Measurements from ENCODE around the gene SYNPO2.
"Not testable (repeated sequence)": the region's sequence is repeated elsewhere in the genome, so short reads cannot be mapped to it uniquely, and the experiment has no call there.

The SYNPO2 gene, protein sequence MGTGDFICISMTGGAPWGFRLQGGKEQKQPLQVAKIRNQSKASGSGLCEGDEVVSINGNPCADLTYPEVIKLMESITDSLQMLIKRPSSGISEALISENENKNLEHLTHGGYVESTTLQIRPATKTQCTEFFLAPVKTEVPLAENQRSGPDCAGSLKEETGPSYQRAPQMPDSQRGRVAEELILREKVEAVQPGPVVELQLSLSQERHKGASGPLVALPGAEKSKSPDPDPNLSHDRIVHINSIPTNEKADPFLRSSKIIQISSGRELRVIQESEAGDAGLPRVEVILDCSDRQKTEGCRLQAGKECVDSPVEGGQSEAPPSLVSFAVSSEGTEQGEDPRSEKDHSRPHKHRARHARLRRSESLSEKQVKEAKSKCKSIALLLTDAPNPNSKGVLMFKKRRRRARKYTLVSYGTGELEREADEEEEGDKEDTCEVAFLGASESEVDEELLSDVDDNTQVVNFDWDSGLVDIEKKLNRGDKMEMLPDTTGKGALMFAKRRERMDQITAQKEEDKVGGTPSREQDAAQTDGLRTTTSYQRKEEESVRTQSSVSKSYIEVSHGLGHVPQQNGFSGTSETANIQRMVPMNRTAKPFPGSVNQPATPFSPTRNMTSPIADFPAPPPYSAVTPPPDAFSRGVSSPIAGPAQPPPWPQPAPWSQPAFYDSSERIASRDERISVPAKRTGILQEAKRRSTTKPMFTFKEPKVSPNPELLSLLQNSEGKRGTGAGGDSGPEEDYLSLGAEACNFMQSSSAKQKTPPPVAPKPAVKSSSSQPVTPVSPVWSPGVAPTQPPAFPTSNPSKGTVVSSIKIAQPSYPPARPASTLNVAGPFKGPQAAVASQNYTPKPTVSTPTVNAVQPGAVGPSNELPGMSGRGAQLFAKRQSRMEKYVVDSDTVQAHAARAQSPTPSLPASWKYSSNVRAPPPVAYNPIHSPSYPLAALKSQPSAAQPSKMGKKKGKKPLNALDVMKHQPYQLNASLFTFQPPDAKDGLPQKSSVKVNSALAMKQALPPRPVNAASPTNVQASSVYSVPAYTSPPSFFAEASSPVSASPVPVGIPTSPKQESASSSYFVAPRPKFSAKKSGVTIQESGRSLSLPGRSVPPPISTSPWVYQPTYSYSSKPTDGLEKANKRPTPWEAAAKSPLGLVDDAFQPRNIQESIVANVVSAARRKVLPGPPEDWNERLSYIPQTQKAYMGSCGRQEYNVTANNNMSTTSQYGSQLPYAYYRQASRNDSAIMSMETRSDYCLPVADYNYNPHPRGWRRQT

GRCh38 chr4:118888666-118889311 is at the start of gene SYNPO2:
SYNPO2 (plus strand) TSS chr4:118888854; CDS start chr4:118889037, 183 bp downstream.
- DNase-seq = peak in 1 of 2 donors; percentile 16

DNA sequence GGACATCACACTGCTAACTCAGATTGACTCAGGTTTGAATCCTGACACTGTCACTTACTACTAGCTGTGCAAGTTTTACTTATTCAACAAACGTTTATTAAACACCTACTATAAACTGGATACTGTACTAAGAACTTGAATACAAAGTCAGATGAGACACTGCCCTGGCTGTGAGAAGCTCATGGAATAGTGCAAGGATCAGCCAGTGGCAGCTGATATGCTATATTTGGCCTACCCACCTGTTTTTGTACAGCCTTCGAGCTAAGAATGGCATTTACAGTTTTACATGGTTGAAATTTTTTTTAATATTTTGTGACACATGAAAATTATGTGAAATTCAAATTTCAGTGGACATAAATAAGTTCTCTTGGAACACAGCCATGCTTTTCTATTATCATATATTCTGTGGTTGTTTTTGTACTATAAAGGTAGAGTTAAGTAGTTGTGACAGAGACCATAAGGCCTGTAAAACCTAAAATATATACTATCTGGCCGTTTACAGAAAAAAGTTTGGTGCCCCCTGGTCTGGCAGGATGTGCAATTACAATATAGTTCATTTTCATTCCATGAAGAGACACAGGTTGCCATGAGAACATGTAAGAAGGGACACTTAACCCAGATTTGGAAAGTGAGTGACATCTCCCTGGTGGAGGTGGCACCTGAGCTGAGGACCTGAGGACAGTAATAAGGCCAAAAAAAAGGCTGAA is 49.3 kb upstream of the SYNPO2 start:
- no peak for DNase-seq

GRCh38 chr4:118842055-118842454 is 46.6 kb upstream of the SYNPO2 start:
- DNase-seq = no peak

- no peak for DNase-seq
Observed at GRCh38 chr4:118843237-118843636, 45.4 kb upstream of the SYNPO2 start.

DNA sequence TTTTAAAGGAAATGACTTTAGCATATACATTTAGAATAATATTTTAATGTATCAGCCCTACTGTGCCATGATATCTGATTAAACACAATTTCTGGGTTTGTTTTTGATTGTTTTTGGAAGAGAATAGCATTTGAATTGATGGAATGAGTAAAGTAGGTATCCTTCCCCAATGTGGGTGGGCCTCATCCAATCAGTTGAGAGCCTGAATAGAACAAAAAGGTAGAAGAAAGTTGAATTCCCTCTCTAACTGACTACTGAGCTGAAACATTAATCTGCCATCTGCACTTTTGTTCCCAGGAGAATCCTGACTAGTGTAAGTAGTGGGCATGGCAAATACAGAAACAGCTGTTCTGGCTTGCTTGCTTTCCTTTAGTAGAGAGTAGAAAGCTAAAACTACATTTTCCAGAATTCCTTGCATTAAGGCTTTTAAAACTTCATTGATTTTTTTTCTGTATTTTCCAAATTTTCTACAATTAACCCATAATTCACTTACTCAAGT is 43.1 kb upstream of the SYNPO2 start:
- no peak for DNase-seq

DNA sequence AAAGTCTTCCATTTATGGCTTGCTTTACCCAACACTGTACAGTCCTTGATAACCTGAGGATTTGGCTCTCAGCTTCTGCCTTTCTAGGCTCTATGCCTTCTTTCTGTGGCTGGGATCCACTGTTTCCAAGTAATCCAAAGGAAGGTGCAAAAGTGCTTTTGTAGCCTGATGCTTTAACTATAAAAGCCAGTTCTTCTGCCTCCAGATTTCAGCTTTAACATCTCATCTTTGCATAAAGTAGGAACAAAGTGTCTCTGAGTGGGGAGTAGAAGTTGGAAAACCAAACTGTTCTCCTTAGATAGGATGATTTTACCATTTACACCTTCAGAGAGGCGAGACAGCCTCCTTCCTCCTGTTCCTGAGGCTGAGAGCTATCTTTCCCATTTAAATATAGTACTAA is 41.7 kb upstream of the SYNPO2 start:
- DNase-seq = no peak

DNA sequence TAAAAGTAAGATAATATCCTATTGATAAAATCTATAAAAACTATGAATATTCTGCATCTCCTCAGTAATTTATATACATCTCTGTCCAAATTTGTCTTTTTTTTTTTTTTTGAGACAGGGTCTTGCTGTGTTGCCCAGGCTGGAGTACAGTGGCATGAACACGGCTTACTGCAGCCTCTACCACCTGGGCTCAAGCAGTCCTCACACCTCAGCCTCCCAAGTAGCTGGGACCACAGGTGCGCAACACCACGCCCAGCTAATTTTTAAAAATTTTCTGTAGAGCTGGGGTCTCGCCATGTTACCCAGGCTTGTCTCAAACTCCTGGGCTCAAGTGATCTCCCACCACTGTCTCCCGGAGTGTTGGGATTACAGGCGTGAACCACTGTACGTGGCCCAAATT is 40.4 kb upstream of the SYNPO2 start:
- DNase-seq = no peak

DNA sequence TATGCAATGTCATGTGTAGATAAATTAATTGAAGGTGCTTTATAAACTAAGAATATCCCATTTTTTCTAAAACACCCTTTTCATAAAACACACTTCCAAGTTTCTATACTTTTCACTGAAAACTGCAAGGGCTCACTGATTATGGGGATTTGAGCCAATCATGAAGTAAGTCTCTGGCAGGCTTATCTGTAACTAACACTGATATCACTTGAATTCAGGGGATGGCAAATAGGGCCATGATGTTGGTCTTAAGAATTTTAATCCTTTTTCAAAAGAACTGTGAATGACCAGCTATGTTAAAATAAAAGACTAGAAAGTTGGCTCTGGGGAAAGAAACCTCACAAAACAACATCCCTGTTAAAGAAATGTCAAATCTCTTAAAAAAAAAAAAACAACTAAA is 39.8 kb upstream of the SYNPO2 start:
- no peak for DNase-seq

DNA sequence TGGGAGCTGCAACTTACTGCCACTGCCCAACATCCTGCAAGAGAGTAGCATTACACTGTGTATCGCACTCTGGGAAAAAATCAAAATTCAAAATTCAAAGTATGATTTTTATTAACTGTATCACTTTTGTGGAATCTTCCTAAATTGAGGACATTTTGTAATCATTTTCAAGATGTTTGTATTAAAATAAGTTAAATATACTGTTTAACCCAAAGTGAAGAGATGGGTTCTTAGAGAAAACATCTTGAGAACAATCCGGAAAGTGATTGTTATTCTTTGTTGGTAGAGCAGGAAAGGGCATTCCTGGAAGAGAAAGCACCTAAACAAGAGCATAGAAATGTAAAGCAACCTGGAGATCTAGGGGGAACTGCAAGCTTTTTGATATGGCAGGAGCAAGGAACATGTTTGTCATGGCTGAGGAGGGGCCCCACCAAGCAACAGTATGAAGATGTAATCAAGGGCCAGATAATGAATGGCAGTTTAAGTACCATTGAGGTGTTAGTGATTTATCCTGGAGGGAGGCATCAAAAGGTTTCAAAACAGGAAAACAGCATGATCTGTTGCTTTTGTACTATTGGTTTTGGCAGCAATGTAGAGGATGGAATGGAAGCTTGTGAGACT is 38.7 kb upstream of the SYNPO2 start:
- DNase-seq = no peak

DNA sequence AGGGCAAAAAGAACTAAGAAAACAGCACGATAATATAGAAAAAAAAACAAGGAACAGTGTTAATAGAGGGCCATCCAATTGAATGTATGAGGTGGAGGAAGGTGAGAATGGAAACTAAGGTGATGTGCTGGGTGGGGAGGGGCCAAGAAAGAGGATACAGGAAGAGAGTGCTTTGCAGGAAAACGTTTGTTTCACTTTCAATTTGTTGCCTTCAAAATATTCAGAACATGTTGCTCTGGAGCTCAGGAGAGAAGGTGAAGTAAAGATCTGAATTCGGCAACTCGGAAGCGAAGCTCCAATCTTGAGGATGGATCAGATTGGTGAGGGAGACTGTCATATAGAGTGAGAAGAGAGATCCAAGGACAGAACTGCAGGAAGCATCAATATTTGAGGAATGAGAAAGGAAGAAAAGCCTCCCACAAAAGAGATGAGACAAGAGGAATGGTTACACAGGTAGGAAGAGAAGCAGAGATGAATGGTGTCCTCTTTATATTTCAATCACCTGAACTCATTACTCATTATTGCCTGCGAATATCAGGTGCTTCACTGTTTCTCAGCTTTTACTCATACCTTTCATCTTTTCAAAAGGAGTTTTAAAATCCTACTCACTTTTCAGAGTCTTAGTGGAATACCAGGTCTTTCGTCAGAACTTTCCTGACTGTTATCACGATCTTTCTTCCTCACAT is 38.0 kb upstream of the SYNPO2 start:
- peak; percentile 56 to 82 for DNase-seq

- no peak for DNase-seq
Observed at GRCh38 chr4:118857760-118858159, 30.9 kb upstream of the SYNPO2 start.

DNA sequence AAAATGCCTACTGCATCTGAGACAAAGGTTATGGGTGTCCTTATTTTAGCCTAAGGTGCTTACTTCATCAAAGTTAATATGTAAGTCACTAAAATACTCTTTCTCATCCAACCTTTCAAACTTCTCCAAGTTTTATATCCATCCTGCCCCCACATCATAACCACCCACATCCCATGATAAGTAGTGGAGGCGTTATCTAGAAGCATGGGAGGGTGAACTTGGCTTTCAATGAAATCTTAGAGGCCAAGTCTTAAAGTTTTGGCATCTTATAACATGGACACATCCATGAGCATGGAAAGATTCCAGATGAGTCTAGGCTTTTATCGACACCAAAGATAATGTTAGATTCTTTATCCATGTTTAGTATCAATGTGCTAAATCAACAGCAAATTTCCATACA is 29.9 kb upstream of the SYNPO2 start:
- DNase-seq = no peak

GRCh38 chr4:118865091-118865708 is 23.5 kb upstream of the SYNPO2 start:
- peak in 1 of 2 donors; percentile 42 for DNase-seq

- no peak for DNase-seq
Observed at GRCh38 chr4:118866442-118866841, 22.2 kb upstream of the SYNPO2 start.

- DNase-seq = no peak
Observed at GRCh38 chr4:118867311-118868067, 21.2 kb upstream of the SYNPO2 start.

GRCh38 chr4:118869808-118870342 is 18.8 kb upstream of the SYNPO2 start:
- DNase-seq = no peak

- DNase-seq = no peak
Observed at GRCh38 chr4:118872181-118872580, 16.5 kb upstream of the SYNPO2 start.

DNA sequence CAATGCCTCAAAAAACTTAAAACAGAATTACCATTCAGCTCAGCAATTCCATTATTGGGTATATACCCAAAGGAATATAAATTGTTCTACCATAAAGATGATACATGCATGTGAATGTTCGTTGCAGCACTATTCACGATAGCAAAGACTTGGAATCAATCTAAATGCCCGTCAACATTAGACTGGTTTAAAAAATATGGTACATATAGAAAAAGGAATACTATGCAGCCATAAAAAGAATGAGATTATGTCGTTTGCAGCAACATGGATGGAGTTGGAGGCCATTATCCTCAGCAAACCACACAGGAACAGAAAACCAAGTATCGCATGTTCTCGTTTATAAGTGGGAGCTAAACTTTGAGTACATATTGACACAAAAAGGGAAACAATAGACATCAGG is 10.9 kb upstream of the SYNPO2 start:
- no peak for DNase-seq

DNA sequence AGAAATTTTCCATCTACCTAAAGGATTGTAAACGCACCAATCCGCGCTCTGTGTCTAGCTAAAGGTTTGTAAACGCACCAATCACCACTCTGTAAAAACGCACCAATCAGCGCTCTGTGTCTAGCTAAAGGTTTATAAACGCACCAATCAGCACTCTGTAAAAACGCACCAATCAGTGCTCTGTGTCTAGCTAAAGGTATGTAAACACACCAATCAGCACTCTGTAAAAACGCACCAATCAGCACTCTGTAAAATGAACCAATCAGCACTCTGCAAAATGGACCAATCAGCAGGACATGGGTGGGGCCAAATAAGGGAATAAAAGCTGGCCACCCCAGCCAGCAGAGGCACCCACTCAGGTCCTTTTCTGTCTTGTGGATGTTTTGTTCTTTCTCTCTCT is 10.1 kb upstream of the SYNPO2 start:
- DNase-seq = not testable (repeated sequence)

Data from CD4-positive, alpha-beta T cell treated with Interferon alpha-2 for 1 hour (primary cell).